ENCODE results near the gene ANO4. TPM values are rescaled to one million over a fixed set of nuclear protein-coding genes. Genes with fewer than 3 reads are reported as not detected.

The ANO4 gene
- total RNA-seq, 1 donor from 2014 or later = not detected

- Mint-ChIP-seq H3K4me1 (no peaks in the 10 kb centered on the region), H3K27me3 (no peaks in the 10 kb centered on the region), H3K27ac (no peak overlapping the region), H3K4me3 (no peak overlapping the region), H3K9me3 (no peaks in the 10 kb centered on the region), H3K36me3 (ENCODE audit: low read depth) (no peaks in the 10 kb centered on the region)
- CTCF ChIA-PET = no interaction called here
- no peak for DNase-seq
- no peak for TF ChIP-seq CTCF (IDR thresholded peaks at IDR 0.05)
- POLR2A ChIA-PET = no interaction called here
- intact Hi-C loops (cut with micrococcal nuclease) = no loop called here
- no peak for ATAC-seq (ENCODE audit: low read depth)
These were observed 247.6 kb downstream of the ANO4 start for GRCh38 chr12:101042211-101042610.

- Mint-ChIP-seq H3K27me3 (no peaks in the 10 kb centered on the region), H3K27ac (no peak overlapping the region), H3K9me3 (no peaks in the 10 kb centered on the region), H3K36me3 (ENCODE audit: low read depth) (no peaks in the 10 kb centered on the region), H3K4me1 (no peaks in the 10 kb centered on the region), H3K4me3 (no peak overlapping the region)
- intact Hi-C loops (cut with micrococcal nuclease) = no loop called here
- TF ChIP-seq CTCF (IDR thresholded peaks at IDR 0.05) = no peak
- DNase-seq (no peak), ATAC-seq (ENCODE audit: low read depth) (no peak)
- ChIA-PET POLR2A (no interaction called here), CTCF (no interaction called here)
These were observed 250.0 kb downstream of the ANO4 start for GRCh38 chr12:101044512-101045059.

- no peak for TF ChIP-seq CTCF (IDR thresholded peaks at IDR 0.05)
- no peaks in the 10 kb centered on the region for H3K4me1 Mint-ChIP-seq
- H3K9me3 Mint-ChIP-seq = no peaks in the 10 kb centered on the region
- no peaks in the 10 kb centered on the region for H3K36me3 Mint-ChIP-seq (ENCODE audit: low read depth)
- no peak overlapping the region for H3K27ac Mint-ChIP-seq
- no peak for ATAC-seq (ENCODE audit: low read depth)
- no peak for DNase-seq
- ChIA-PET POLR2A (no interaction called here), CTCF (no interaction called here)
- intact Hi-C loops (cut with micrococcal nuclease) = no loop called here
- H3K27me3 Mint-ChIP-seq = no peaks in the 10 kb centered on the region
- H3K4me3 Mint-ChIP-seq = no peak overlapping the region
These were observed 251.2 kb downstream of the ANO4 start for GRCh38 chr12:101045486-101046464.

DNA sequence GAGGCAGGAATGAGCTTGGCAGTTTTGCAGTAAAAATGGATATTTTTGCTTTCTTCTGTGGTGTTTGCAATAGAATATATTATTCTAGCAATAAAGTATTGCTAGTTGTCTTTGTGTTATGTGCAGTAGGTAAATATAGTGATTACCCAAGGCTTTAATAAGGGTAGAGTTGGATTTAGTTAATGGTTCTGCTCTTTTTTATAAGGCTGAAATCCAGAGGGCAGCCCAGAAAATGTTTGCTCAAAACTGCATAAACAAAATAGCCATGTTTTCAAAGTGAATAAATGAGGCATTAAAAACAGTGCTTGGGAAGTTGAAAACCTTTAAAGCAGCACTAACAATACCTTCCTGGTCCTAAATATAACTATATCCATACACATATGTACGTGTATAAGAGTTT lies 253.1 kb downstream of the ANO4 start:
- no peaks in the 10 kb centered on the region for H3K27me3 Mint-ChIP-seq
- H3K27ac Mint-ChIP-seq = no peak overlapping the region
- intact Hi-C loops (cut with micrococcal nuclease) = no loop called here
- no peak for ATAC-seq (ENCODE audit: low read depth)
- H3K9me3 Mint-ChIP-seq = no peaks in the 10 kb centered on the region
- H3K4me1 Mint-ChIP-seq = no peaks in the 10 kb centered on the region
- no peak for TF ChIP-seq CTCF (IDR thresholded peaks at IDR 0.05)
- POLR2A ChIA-PET = no interaction called here
- DNase-seq = no peak
- no peaks in the 10 kb centered on the region for H3K36me3 Mint-ChIP-seq (ENCODE audit: low read depth)
- H3K4me3 Mint-ChIP-seq = no peak overlapping the region
- CTCF ChIA-PET = no interaction called here

DNA sequence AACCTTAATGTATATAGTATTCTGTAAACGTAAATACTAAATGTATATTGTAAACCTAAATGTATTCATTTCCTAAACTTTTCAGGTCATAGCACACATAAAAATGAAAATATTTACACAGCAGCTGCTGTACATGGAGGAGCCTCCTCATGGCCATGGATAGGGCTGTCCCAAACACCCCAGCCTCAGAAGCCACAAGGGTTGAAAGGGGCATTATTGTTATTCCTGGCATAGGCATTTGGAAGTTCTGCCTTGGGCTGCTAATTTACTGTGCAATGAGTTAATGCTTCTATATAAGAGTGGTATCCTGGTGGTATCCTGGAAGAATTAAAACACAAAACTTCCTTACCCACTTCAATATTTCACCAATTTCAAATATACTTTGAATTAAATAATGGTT lies 256.1 kb downstream of the ANO4 start:
- intact Hi-C loops (cut with micrococcal nuclease) = no loop called here
- Mint-ChIP-seq H3K4me3 (no peak overlapping the region), H3K27me3 (no peaks in the 10 kb centered on the region), H3K9me3 (no peaks in the 10 kb centered on the region), H3K27ac (no peak overlapping the region), H3K4me1 (no peaks in the 10 kb centered on the region), H3K36me3 (ENCODE audit: low read depth) (no peaks in the 10 kb centered on the region)
- no peak for DNase-seq
- CTCF ChIA-PET = no interaction called here
- no peak for ATAC-seq (ENCODE audit: low read depth)
- no peak for TF ChIP-seq CTCF (IDR thresholded peaks at IDR 0.05)
- POLR2A ChIA-PET = no interaction called here

Measured in activated B cell treated with CpG ODN at 0.5 μM for 24 hours (primary cell).